A172 (cell line): ENCODE data around the gene PKLR. TPM values are rescaled to one million over a fixed set of nuclear protein-coding genes. Genes with fewer than 3 reads are reported as not detected.

ENCODE experiments used
- DNase-seq: peaks from one replicate; pipeline ENCODE4 v3.0.0-alpha.2; 2015; ENCODE audit warnings: low spot score
- total RNA-seq: library from RNA; depleted of rRNA; stranded (reverse); fragments of >200 nt; shearing (Covaris generic); gene quantifications from 2 replicates; pipeline ENCODE4 v1.2.3, GENCODE V29; 2014

Gene PKLR
- total RNA-seq, 1 experiment from 2014 or later: not detected

GRCh38 chr1:155285063-155285462 is 16.2 kb downstream of the PKLR start:
- DNase-seq: no peak

GRCh38 chr1:155284476-155284875 is 16.8 kb downstream of the PKLR start:
- DNase-seq: no peak

- DNase-seq: no peak
Observed at GRCh38 chr1:155282488-155283091, 18.6 kb downstream of the PKLR start.

GRCh38 chr1:155279268-155279667 is 22.0 kb downstream of the PKLR start:
- no peak for DNase-seq

GRCh38 chr1:155278689-155279160 is 22.5 kb downstream of the PKLR start:
- no peak for DNase-seq

- DNase-seq: peak; percentile 42
Observed at GRCh38 chr1:155277902-155278688, 23.1 kb downstream of the PKLR start.

- DNase-seq: peak; percentile 95
Observed at GRCh38 chr1:155277070-155277901, 24.0 kb downstream of the PKLR start, which contains the start of gene HCN3. Gene HCN3, plus strand, starts transcription at chr1:155277463. Its CDS starts 128 bp downstream, at chr1:155277591.

- DNase-seq: peak; percentile 86
Observed at GRCh38 chr1:155273343-155274245, 27.6 kb downstream of the PKLR start, which contains the start of gene CLK2. Gene CLK2, minus strand, starts transcription at chr1:155273504. Its CDS starts 2,527 bp downstream, at chr1:155270977.

- peak; percentile 83 for DNase-seq
Observed at GRCh38 chr1:155272466-155273342, 28.5 kb downstream of the PKLR start.

- DNase-seq: no peak
Observed at GRCh38 chr1:155269381-155269780, 31.9 kb downstream of the PKLR start.

- DNase-seq: no peak
Observed at GRCh38 chr1:155268630-155269029, 32.6 kb downstream of the PKLR start.

GRCh38 chr1:155267373-155267772 is 33.9 kb downstream of the PKLR start:
- DNase-seq: no peak

- no peak for DNase-seq
Observed at GRCh38 chr1:155266553-155266952, 34.7 kb downstream of the PKLR start.

GRCh38 chr1:155263067-155263466 is 38.2 kb downstream of the PKLR start:
- DNase-seq: no peak

GRCh38 chr1:155261852-155262673 is 39.2 kb downstream of the PKLR start, which contains the start of gene SCAMP3:
Gene SCAMP3, minus strand, starts transcription at chr1:155262360. Its CDS starts 209 bp downstream, at chr1:155262151.
- peak; percentile 99 for DNase-seq

- peak; percentile 40 for DNase-seq
Observed at GRCh38 chr1:155261493-155261851, 39.8 kb downstream of the PKLR start.

- DNase-seq: no peak
Observed at GRCh38 chr1:155260276-155260675, 41.0 kb downstream of the PKLR start.

- no peak for DNase-seq
Observed at GRCh38 chr1:155256058-155256852, 45.0 kb downstream of the PKLR start.
